Measurements from ENCODE around the gene OR8B12. TPM values are rescaled to one million over a fixed set of nuclear protein-coding genes. Genes with fewer than 3 reads are reported as not detected.

The OR8B12 gene
- total RNA-seq, 2 donors from 2014 or later, result not detected

DNA sequence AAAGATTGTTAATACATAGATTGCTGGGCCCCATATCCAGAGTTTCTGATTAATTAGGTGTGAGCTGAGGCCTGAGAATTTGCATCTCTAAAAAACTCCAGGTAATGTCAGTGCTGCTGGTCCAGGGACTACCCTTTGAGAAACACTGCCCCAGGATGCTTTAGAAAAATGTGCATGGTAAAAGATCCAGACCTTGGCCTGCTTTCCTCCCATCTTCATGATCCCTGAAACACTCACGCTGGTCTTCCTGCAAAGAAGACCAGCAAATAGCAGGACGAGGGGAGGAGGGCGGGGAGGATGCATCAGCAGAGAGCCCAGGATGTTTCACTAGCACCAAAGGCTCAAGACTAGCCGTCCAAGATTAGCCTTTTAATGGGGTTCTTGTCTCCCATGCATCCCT lies 26.2 kb upstream of the OR8B12 start, which contains the start of gene OR8A1:
Gene OR8A1 (plus strand): TSS at position 301 of the 400 bp plus-strand sequence. CDS start 123 bp downstream, outside the sequence.
- Histone ChIP-seq H3K27me3 (no peaks in the 10 kb centered on the region), H3K4me1 (no peaks in the 10 kb centered on the region), H3K36me3 (no peaks in the 10 kb centered on the region), H3K27ac (no peak within 1 kb of the TSS), H3K4me3 (no peak within 1 kb of the TSS), H3K9me3 (no peaks in the 10 kb centered on the region)
- TF ChIP-seq, protein P1, sequence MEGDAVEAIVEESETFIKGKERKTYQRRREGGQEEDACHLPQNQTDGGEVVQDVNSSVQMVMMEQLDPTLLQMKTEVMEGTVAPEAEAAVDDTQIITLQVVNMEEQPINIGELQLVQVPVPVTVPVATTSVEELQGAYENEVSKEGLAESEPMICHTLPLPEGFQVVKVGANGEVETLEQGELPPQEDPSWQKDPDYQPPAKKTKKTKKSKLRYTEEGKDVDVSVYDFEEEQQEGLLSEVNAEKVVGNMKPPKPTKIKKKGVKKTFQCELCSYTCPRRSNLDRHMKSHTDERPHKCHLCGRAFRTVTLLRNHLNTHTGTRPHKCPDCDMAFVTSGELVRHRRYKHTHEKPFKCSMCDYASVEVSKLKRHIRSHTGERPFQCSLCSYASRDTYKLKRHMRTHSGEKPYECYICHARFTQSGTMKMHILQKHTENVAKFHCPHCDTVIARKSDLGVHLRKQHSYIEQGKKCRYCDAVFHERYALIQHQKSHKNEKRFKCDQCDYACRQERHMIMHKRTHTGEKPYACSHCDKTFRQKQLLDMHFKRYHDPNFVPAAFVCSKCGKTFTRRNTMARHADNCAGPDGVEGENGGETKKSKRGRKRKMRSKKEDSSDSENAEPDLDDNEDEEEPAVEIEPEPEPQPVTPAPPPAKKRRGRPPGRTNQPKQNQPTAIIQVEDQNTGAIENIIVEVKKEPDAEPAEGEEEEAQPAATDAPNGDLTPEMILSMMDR (IDR thresholded peaks at IDR 0.05), result no peak
- no peak for DNase-seq (ENCODE audit: low spot score)

DNA sequence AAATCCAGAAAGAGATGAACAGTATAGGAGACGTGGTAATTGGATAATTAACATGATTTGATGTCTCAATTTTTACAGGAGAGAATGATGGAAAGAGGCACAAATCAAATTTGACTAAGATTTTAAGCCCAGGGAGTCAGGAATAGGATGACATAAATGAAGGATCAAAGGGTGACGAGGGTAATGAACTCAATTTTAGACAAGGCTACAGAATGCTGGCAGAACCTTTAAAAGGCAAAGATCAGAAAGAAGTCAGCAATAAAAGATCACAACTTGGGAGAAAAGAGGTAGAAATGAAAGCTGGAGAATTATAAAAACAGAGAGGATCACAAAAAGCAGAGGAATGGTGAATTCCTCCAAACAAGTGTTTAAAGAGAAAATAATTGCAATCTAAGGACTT lies 13.4 kb upstream of the OR8B12 start:
- TF ChIP-seq, protein P1 (IDR thresholded peaks at IDR 0.05), result no peak
- Histone ChIP-seq H3K9me3 (no peaks in the 10 kb centered on the region), H3K36me3 (no peaks in the 10 kb centered on the region), H3K27ac (no peak overlapping the region), H3K27me3 (no peaks in the 10 kb centered on the region), H3K4me3 (no peak overlapping the region), H3K4me1 (no peaks in the 10 kb centered on the region)
- DNase-seq (ENCODE audit: low spot score), result no peak

GRCh38 chr11:124551987-124552386 lies 8.5 kb upstream of the OR8B12 start:
- no peak overlapping the region for H3K4me3 ChIP-seq
- no peak for DNase-seq (ENCODE audit: low spot score)
- H3K4me1 ChIP-seq, result no peaks in the 10 kb centered on the region
- H3K27ac ChIP-seq, result no peak overlapping the region
- H3K9me3 ChIP-seq, result no peaks in the 10 kb centered on the region
- no peaks in the 10 kb centered on the region for H3K36me3 ChIP-seq
- H3K27me3 ChIP-seq, result no peaks in the 10 kb centered on the region
- TF ChIP-seq, protein P1 (IDR thresholded peaks at IDR 0.05), result no peak

DNA sequence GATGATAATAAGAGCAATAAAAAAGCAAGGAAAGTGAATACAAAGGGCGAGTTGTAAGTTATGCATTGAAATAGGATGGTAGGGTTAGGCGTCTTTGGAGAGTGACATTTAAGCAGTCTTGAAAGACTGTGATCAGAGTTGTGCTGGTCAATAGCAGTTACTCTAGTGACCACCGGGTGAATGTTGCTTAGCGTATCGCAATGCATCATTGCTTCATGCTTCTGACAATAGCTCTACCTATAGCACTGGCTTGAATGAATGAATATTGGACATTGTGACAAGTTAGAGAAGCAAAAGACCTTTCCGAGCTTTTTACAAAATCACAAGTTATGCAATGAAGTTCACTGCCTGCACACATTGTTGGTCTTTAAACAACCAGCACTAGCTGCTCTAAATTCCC lies 7.7 kb upstream of the OR8B12 start:
- TF ChIP-seq, protein P1 (IDR thresholded peaks at IDR 0.05), result no peak
- Histone ChIP-seq H3K27ac (no peak overlapping the region), H3K27me3 (no peaks in the 10 kb centered on the region), H3K36me3 (no peaks in the 10 kb centered on the region), H3K9me3 (no peaks in the 10 kb centered on the region), H3K4me3 (no peak overlapping the region), H3K4me1 (no peaks in the 10 kb centered on the region)
- no peak for DNase-seq (ENCODE audit: low spot score)

DNA sequence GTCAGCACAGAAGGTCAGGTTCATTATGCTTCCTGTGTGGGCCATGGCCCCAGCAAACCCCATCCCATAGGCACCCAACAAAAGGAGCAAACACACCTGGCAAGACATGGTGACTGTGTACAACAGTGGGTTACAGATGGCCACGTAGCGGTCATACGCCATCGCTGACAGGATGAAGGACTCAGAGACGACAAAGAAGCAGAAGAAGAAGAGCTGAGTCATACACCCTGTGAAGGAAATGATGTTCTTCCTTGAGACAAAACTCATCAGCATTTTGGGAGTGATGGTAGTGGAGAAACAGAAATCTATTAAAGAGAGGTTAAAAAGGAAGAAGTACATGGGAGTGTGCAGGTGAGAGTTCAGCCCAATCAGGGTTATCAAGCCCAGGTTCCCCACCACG lies 309 bp downstream of the OR8B12 start:
- Histone ChIP-seq H3K4me3 (no peak overlapping the region), H3K27me3 (no peaks in the 10 kb centered on the region), H3K36me3 (no peaks in the 10 kb centered on the region), H3K9me3 (no peaks in the 10 kb centered on the region), H3K4me1 (no peaks in the 10 kb centered on the region), H3K27ac (no peak overlapping the region)
- TF ChIP-seq, protein P1 (IDR thresholded peaks at IDR 0.05), result no peak
- DNase-seq (ENCODE audit: low spot score), result no peak

DNA sequence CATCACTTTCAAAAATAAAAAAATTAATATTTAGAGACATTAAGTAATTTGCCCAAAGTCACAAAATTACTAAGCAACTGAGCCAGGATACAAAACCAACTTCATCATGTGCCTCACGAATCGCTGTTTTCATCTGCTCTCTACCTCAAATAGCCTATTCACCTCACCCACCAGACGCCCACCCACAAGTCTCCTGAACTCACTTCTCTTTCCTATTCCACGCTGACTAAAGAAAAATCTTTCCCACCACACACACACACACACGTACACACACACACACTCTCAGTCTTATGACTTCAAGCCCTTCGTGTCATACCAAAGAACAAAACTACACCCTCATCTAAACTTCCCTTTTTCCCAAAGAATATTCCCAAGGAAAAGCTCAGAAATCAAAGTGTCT lies 2.2 kb downstream of the OR8B12 start:
- Histone ChIP-seq H3K4me3 (no peak overlapping the region), H3K27ac (no peak overlapping the region), H3K36me3 (no peaks in the 10 kb centered on the region), H3K9me3 (no peaks in the 10 kb centered on the region), H3K27me3 (no peaks in the 10 kb centered on the region), H3K4me1 (no peaks in the 10 kb centered on the region)
- no peak for DNase-seq (ENCODE audit: low spot score)
- TF ChIP-seq, protein P1 (IDR thresholded peaks at IDR 0.05), result no peak
